A673 (cell line): Measurements from ENCODE around the gene PAPOLG. TPM values are rescaled to one million over a fixed set of nuclear protein-coding genes. Genes with fewer than 3 reads are reported as not detected.

Source experiments
- BruUV-seq: library from RNA; stranded (reverse); fragments of 400-500 nt; replicated peaks from 2 replicates; lab custom pipeline; 2021; lab: Mats Ljungman, UMichigan
- CTCF ChIA-PET: fragments of 300-600 bp; sonication (Branson Sonifier 250); formaldehyde crosslinking; loops from one replicate; lab custom pipeline; 2022; ENCODE audit warnings: antibody characterized with exemption; lab: Charles Lee
- POLR2A ChIA-PET: fragments of 300-600 bp; sonication (Branson Sonifier 250); formaldehyde crosslinking; loops from one replicate; lab custom pipeline; 2022; ENCODE audit warnings: antibody characterized with exemption; ENCODE audit not compliant: low non-redundant PET; lab: Charles Lee
- DNase-seq: peaks from one replicate; pipeline ENCODE4 v3.0.0-alpha.2; 2015; ENCODE audit warnings: low spot score
- H3K27ac ChIP-seq: fragments of 200-600 bp; sonication (generic); 2 replicates; pipeline ENCODE4 v1.5.1; 2016; ENCODE audit warnings: mixed run types, low read depth, mild to moderate bottlenecking, mixed read lengths, antibody characterized with exemption, low read length; ENCODE audit not compliant: poor library complexity, severe bottlenecking
- H3K27me3 ChIP-seq: fragments of 200-600 bp; sonication (generic); replicated peaks from 2 replicates; pipeline ENCODE4 v1.6.1; 2017; ENCODE audit warnings: mixed run types, low read depth, mild to moderate bottlenecking, mixed read lengths, antibody characterized with exemption, low read length; ENCODE audit not compliant: insufficient read depth, poor library complexity
- H3K36me3 ChIP-seq: fragments of 200-600 bp; sonication (generic); 2 replicates; pipeline ENCODE4 v1.6.1; 2016; ENCODE audit warnings: mixed run types, mild to moderate bottlenecking, mixed read lengths, antibody characterized with exemption, low read length; ENCODE audit not compliant: insufficient read depth, poor library complexity, severe bottlenecking
- H3K4me1 ChIP-seq: fragments of 200-600 bp; sonication (generic); 2 replicates; pipeline ENCODE4 v1.6.1; 2017; ENCODE audit warnings: mixed run types, mild to moderate bottlenecking, mixed read lengths, antibody characterized with exemption, low read length; ENCODE audit not compliant: insufficient read depth, poor library complexity, severe bottlenecking
- H3K4me3 ChIP-seq: fragments of 200-600 bp; sonication (generic); 2 replicates; pipeline ENCODE4 v1.5.1; 2016; ENCODE audit warnings: low read depth, mixed run types, mild to moderate bottlenecking, mixed read lengths, low read length; ENCODE audit not compliant: poor library complexity, severe bottlenecking
- H3K9me3 ChIP-seq: fragments of 200-600 bp; sonication (generic); 2 replicates; pipeline ENCODE4 v1.6.1; 2016; ENCODE audit warnings: mixed run types, low read depth, mild to moderate bottlenecking, mixed read lengths, antibody characterized with exemption, low read length; ENCODE audit not compliant: poor library complexity, severe bottlenecking
- CTCF ChIP-seq: fragments of 300-800, 200-600 bp; sonication (generic); conservative IDR thresholded peaks from 2 replicates; pipeline ENCODE4 v1.5.1; 2017; ENCODE audit warnings: low read depth, mild to moderate bottlenecking, antibody characterized with exemption, low read length, moderate library complexity, mixed read lengths
- EZH2 ChIP-seq: fragments of 200-600 bp; sonication (generic); IDR thresholded peaks from 2 replicates; pipeline ENCODE4 v1.6.1; 2017; ENCODE audit warnings: borderline replicate concordance, low read depth, mild to moderate bottlenecking, mixed read lengths, antibody characterized with exemption, low read length; ENCODE audit not compliant: poor library complexity, severe bottlenecking
- intact Hi-C: fragments of 100-400 bp; cut with micrococcal nuclease; formaldehyde crosslinking; loops from one replicate; pipeline ENCODE4 v1.10.0; 2022; ENCODE audit not compliant: unreplicated experiment
- total RNA-seq: library from RNA; stranded (reverse); gene quantifications from 2 replicates; pipeline ENCODE4 v1.2.3, GENCODE V29; 2021

The PAPOLG gene
- total RNA-seq, 1 experiment from 2014 or later = 17.4 TPM

- CTCF ChIA-PET = no interaction called here
Measured at GRCh38 chr2:60822987-60823386, 66.9 kb downstream of the PAPOLG start.

GRCh38 chr2:60823694-60824305 lies 67.7 kb downstream of the PAPOLG start:
- no peaks in the 10 kb centered on the region for H3K4me1 ChIP-seq
- TF ChIP-seq CTCF (no peak), EZH2 (no peak)
- BruUV-seq = no TSS peak
- CTCF ChIA-PET = no interaction called here
- no peak overlapping the region for H3K27ac ChIP-seq
- H3K27me3 ChIP-seq = no peaks in the 10 kb centered on the region
- H3K9me3 ChIP-seq = no peaks in the 10 kb centered on the region
- no peaks in the 10 kb centered on the region for H3K36me3 ChIP-seq
- intact Hi-C loops = no loop called here
- POLR2A ChIA-PET = no interaction called here
- DNase-seq = no peak
- H3K4me3 ChIP-seq = no peak overlapping the region

More at GRCh38 chr2:60822987-60823386, 66.9 kb downstream of the PAPOLG start:
- no TSS peak for BruUV-seq
- no peak overlapping the region for H3K4me3 ChIP-seq
- no peaks in the 10 kb centered on the region for H3K36me3 ChIP-seq
- no peaks in the 10 kb centered on the region for H3K27me3 ChIP-seq
- POLR2A ChIA-PET = no interaction called here
- TF ChIP-seq CTCF (no peak), EZH2 (no peak)
- H3K9me3 ChIP-seq = no peaks in the 10 kb centered on the region
- no peak for DNase-seq
- no peak overlapping the region for H3K27ac ChIP-seq
- H3K4me1 ChIP-seq = no peaks in the 10 kb centered on the region
- intact Hi-C loops = no loop called here

GRCh38 chr2:60825666-60826065 lies 69.6 kb downstream of the PAPOLG start:
- no peaks in the 10 kb centered on the region for H3K36me3 ChIP-seq
- H3K9me3 ChIP-seq = no peaks in the 10 kb centered on the region
- H3K4me1 ChIP-seq = no peaks in the 10 kb centered on the region
- no peaks in the 10 kb centered on the region for H3K27me3 ChIP-seq
- no peak overlapping the region for H3K4me3 ChIP-seq
- intact Hi-C loops = no loop called here
- no peak overlapping the region for H3K27ac ChIP-seq
- BruUV-seq = no TSS peak
- POLR2A ChIA-PET = no interaction called here
- CTCF ChIA-PET = no interaction called here
- no peak for DNase-seq
- TF ChIP-seq EZH2 = no peak
- no peak for TF ChIP-seq CTCF
